HG03575 (cell line): ENCODE results near the gene MMP23B.
"Not testable (repeated sequence)": the region's sequence is repeated elsewhere in the genome, so short reads cannot be mapped to it uniquely, and the experiment has no call there.

Source experiments
- ATAC-seq: cut with Tn5 transposase; IDR thresholded peaks from one replicate; pipeline ENCODE4 v1.9.1; 2021; ENCODE audit not compliant: unreplicated experiment, insufficient number of reproducible peaks, low FRiP score; ENCODE audit errors: extremely low read depth

MMP23B gene

DNA sequence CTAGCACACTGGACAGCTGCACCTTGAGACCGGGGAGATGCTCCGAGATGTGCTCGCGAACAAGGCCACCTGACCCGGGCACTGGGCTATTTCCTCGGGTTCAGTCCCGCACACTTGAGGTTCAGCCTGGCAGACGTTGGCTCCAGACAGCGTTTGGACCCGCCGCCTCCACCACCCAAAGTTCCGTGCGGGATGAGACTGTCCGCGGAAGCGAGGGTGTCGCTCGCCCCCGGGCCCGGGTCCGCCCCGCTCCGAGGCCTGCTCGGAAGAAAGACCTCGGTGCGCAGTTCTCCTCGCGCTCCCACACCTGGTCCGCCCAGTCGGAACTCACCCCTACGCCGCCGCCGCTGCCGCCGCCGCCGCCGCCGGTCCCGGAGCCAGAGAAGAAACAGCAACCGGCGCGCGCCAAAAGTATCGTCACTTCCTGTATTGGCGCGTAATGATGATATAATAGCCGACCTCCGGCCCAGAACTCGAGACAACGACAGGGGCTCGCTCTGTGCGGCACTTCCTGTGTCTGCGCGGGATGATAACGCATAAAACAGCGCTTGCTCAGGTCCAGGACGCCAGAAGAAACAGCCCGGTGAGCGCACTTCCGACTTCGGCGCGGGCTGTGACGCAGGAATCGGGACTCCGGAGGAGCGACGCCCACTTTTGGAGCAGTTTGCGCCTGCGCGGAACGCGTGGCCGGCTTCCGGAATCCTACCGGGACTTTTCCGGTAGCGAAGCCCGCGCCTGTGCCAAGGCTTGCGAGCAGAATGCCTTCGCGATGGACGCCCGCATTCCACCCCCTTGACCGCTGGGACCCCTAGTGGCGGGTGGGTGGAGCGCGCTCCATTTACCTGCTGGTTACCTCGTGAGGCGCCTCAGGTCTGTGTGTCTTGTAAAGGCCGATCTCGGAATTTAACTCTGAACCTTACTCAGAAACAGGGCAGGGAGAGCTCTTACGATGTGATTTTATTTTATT lies 26.9 kb downstream of the MMP23B start, which contains the start of gene CDK11B:
CDK11B (minus strand) TSS at position 422 of the 967 bp plus-strand sequence. CDS start 1,519 bp downstream, outside the sequence.
- peak; percentile 49 for ATAC-seq

DNA sequence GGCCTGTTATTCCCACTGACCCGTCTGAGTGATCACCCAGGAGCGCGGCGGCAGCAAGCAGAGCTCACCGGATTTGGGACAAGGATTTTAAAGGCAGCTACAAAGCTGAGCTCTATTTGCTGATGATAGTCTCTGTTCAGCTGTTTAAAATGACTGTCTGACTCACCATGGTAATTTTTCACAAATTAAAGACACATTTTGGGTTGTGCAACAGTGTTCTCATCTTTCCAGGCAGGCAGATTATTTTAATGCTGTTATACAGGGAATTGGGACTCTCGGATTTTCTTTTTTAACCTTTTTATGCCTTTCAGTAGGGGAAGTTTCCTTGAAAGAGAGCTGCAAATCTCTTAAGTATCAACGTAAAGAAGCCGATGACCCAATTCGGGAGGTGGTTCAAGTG lies 30.4 kb downstream of the MMP23B start:
- ATAC-seq: not testable (repeated sequence)

DNA sequence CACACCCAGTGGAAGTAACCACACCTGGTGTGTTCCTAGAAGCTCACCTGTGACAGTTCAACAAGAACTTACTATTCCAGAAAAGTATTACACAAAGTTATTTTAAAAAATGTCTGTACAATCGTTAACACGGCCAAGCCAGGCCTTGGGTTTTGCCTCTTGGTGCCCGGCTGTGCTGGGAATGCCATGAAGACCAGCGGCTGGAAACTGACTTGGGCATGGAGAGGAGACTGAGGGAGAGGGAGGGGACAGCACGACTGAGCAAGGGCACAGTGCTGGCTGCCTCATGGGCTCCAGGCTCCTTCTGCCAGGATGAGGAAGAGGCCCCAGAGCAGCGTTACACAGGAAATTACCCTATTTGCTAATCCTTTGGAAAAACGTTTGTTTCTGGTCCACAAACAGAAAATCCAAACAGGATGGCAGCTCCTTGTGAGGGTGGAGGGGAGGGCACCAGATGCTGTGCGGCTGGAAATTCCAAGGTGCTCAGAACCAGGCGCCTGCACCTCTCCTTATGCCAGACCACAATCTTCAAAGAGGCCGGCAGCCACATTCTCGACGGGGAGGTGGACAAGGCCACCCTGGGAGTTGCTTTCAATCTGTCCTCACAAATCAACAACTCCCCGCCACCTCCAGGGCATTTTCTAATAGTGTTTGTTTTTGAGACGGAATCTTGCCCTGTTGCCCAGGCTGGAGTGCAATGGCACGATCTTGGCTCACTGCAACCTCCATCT lies 31.0 kb downstream of the MMP23B start:
- not testable (repeated sequence) for ATAC-seq

- ATAC-seq: not testable (repeated sequence)
Measured at GRCh38 chr1:1664318-1664717, 32.3 kb downstream of the MMP23B start.

- ATAC-seq: no peak
Measured at GRCh38 chr1:1664941-1665814, 33.2 kb downstream of the MMP23B start.

DNA sequence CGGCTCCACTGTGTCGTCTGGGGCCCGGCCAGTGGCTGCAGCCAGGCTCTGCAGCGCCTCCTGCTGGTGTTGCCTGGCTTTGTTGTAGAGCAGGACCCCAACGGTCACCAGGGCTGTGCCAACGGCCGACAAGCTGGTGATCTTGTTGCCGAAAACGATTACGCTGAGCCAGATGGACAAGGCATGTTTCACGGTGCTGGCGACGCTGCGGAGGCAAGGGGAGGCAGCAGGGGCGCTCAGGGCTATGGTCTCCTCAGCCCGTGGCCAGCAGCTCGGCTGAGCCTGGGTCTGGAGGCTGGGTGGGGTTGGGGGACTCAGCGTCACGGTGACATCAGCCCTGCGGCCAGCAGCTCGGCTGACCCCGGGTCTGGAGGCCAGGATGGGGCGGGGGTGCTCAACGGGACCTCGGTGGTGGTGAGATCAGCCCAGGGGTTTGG lies 33.9 kb downstream of the MMP23B start:
- ATAC-seq: no peak

DNA sequence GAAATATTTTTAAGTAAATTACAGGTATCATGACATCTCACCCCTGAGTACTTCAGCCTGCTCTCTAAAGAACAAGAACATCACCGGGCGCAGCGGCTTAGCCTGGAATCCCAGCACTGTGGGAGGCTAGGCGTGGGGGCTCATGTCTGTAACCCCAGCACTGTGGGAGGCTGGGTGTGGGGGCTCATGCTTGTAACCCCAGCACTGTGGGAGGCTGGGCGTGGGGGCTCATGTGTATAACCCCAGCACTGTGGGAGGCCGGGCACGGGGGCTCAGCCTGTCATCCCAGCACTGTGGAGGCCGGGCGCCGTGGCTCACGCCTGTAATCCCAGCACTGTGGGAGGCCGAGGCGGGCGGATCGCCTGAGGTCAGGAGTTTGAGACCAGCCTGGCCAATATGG lies 34.6 kb downstream of the MMP23B start:
- no peak for ATAC-seq

DNA sequence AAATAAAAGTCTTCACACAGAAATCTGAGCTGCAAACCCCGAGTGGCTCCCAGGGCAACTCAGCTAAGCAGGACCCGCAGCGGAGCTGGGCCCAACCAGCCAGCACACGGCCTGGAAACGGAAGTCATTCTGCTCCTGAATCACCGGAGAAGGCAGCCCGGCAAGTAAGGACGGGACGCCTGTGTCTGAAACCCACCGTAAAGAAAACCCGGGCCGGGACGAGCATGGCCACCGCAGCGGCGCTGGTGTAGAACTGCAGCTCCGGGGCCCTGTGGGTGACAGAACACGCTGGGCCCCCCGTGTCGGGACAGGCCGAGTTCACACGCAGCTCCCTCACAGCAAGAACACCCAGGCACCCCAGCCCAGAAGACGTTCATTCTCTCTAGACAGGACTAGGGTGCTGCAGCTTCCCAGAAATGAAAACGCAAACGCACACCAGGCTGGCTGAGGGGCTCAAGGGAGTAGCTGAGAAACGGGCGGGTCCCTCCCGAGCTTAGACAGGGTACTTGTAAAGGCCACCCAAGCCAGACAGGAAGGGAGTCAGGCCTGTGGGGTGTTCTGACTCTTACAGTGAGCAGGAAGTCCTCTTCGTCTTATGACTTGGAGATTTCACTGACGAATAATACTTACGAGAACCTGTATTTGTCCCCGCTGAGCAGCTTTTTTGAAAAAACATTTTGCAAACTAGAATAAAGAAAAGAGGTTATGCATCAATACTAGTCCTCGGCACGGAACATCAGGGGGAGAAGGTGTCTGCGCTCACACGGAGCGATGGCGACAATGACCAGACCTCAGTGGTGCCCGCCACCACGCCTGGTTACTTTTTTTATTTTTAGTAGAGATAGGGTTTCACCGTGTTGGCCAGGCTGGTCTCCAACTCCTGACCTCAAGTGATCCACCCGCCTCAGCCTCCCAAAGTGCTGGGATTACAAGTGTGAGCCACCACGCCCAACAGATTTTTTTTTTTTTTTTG lies 37.8 kb downstream of the MMP23B start:
- ATAC-seq: no peak

GRCh38 chr1:1670866-1671265 lies 38.9 kb downstream of the MMP23B start:
- ATAC-seq: no peak

GRCh38 chr1:1671365-1672119 lies 39.6 kb downstream of the MMP23B start:
- ATAC-seq: no peak

- ATAC-seq: no peak
Measured at GRCh38 chr1:1672181-1672965, 40.4 kb downstream of the MMP23B start.

- not testable (repeated sequence) for ATAC-seq
Measured at GRCh38 chr1:1674806-1675205, 42.8 kb downstream of the MMP23B start.

DNA sequence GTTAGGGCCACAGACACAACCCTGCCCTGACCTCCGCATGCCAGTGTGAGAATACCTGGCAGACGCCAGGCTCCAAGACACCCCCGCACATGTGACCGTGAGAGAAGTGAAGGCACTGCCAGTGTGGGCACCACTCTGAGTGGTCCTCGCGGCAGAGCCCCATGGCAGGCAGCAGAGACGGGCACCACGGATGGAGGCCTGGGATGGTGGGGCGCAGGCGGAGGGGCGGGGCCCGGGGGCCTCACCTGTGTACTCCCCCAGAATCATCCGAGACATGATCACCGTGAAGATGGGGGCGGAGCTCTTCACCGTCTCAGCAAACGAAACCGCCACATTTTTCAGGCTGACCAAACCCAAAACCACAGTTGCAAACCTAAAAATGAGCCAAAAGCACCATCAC lies 43.2 kb downstream of the MMP23B start:
- not testable (repeated sequence) for ATAC-seq

DNA sequence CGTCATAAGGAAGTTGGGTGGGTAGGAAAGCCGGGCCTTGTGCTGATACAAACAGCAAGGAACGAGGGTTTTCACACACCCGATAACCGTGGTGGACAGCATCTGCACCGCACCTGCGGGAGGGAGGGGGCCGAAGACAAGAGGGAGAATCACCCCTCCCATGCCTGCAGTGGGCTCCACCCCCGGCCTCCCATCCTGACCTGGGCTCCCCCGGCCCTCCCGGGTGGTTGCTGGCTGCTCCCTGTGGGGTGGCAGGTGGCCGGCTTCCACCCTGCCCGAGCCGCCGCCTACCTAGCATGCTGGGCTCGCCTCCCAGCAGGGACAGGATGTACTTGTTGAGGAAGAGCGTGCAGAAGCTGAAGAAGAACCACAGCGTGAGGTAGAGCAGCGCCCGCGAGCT lies 44.1 kb downstream of the MMP23B start:
- not testable (repeated sequence) for ATAC-seq

- ATAC-seq: no peak
Measured at GRCh38 chr1:1677718-1678580, 46.0 kb downstream of the MMP23B start.
